Breast epithelium (tissue), 4 donors: ENCODE data around the gene MALAT1. TPM values are rescaled to one million over a fixed set of nuclear protein-coding genes. Genes with fewer than 3 reads are reported as not detected.

Experiments used
- DNase-seq, 2 donors: peaks; one replicate each; pipeline ENCODE4 v3.0.0-alpha.2; 2019; ENCODE audit warnings: low spot score in 2 of 2
- H3K27ac ChIP-seq, 2 donors: fragments of 200-600 bp; sonication (generic) in 1 of 2; one replicate each; pipeline ENCODE4 v1.5.1; 2016 to 2019; ENCODE audit warnings: mild to moderate bottlenecking in 1 of 2
- H3K27me3 ChIP-seq, 2 donors: fragments of 200-600 bp; sonication (generic) in 1 of 2; one replicate each; pipeline versions ENCODE4 v1.5.1 to v1.6.0; 2017 to 2019; ENCODE audit warnings: control low read depth in 1 of 2, mild to moderate bottlenecking in 1 of 2
- H3K36me3 ChIP-seq: fragments of 200-600 bp; one replicate; pipeline ENCODE4 v1.5.1; 2019
- H3K4me1 ChIP-seq, 2 donors: fragments of 200-600 bp; sonication (generic); one replicate each; pipeline ENCODE4 v1.5.1; 2016 to 2019; ENCODE audit warnings: control low read depth in 1 of 2
- H3K4me3 ChIP-seq, 3 donors: fragments of 200-600 bp; sonication (generic); 1 replicate in 2 of 3; 2 replicates in 1 of 3; pipeline ENCODE4 v1.5.1; 2016 to 2019; ENCODE audit warnings: mild to moderate bottlenecking in 3 of 3, moderate library complexity in 2 of 3
- H3K9me3 ChIP-seq, 2 donors: fragments of 200-600 bp; sonication (generic) in 1 of 2; one replicate each; pipeline ENCODE4 v1.5.1; 2016 to 2019; ENCODE audit warnings: control low read depth in 1 of 2
- CTCF ChIP-seq, 3 donors: fragments of 450-650 bp; IDR thresholded peaks; one replicate each; pipeline ENCODE4 v1.5.1; 2016 to 2017; ENCODE audit warnings: antibody characterized with exemption in 3 of 3, mild to moderate bottlenecking in 3 of 3, moderate library complexity in 3 of 3
- POLR2A ChIP-seq: fragments of 450-650 bp; IDR thresholded peaks from one replicate; pipeline ENCODE4 v1.6.1; 2016; ENCODE audit warnings: antibody characterized with exemption, mild to moderate bottlenecking, moderate library complexity
- POLR2AphosphoS5 ChIP-seq, 3 donors: sonication (generic); formaldehyde crosslinking; IDR thresholded peaks; one replicate each; pipeline ENCODE4 v1.6.1; 2017; ENCODE audit warnings: antibody characterized with exemption in 3 of 3
- intact Hi-C: fragments of 100-400 bp; cut with DNase I; formaldehyde crosslinking; loops from one replicate; pipeline ENCODE4 v1.15.1; 2023; ENCODE audit warnings: low total_unique reads
- total RNA-seq, 3 donors: library from RNA; depleted of rRNA; stranded (reverse); fragments of >200 nt; gene quantifications; one replicate each; pipeline ENCODE4 v1.1.0, GENCODE V29; 2016

The MALAT1 gene
- total RNA-seq, 3 donors from 2014 or later, result 14,217 to 22,312 (median 18,959) TPM

GRCh38 chr11:65502555-65503367 lies 3.9 kb downstream of the MALAT1 start:
- peak overlapping the region; percentile 68 to 91 (median 72) for H3K4me3 ChIP-seq
- no peaks in the 10 kb centered on the region for H3K27me3 ChIP-seq
- H3K9me3 ChIP-seq, result no peaks in the 10 kb centered on the region
- peaks cover 8 to 10% of the 10 kb centered on the region in 2 donors for H3K4me1 ChIP-seq
- H3K36me3 ChIP-seq, result no peaks in the 10 kb centered on the region
- peak; percentile 30 for TF ChIP-seq POLR2A
- peak in 2 of 3 donors; percentile 86 to 94 for TF ChIP-seq POLR2AphosphoS5 (IDR thresholded peaks at IDR 0.05)
- TF ChIP-seq CTCF (IDR thresholded peaks at IDR 0.05), result peak in 1 of 3 donors; percentile 38
- intact Hi-C loops, result no loop called here
- peak in 1 of 2 donors; percentile 42 for DNase-seq
- peak overlapping the region; percentile 95 to 98 for H3K27ac ChIP-seq

GRCh38 chr11:65503368-65503948 lies 4.6 kb downstream of the MALAT1 start:
- TF ChIP-seq CTCF (IDR thresholded peaks at IDR 0.05), result no peak
- no peak for TF ChIP-seq POLR2AphosphoS5 (IDR thresholded peaks at IDR 0.05)
- no peak for TF ChIP-seq POLR2A
- Histone ChIP-seq H3K9me3 (no peaks in the 10 kb centered on the region), H3K27me3 (no peaks in the 10 kb centered on the region), H3K4me3 (peak overlapping the region; percentile 68 to 91 (median 72)), H3K4me1 (peaks cover 8 to 10% of the 10 kb centered on the region in 2 donors), H3K36me3 (no peaks in the 10 kb centered on the region), H3K27ac (peak overlapping the region; percentile 95 to 98)
- no peak for DNase-seq
- intact Hi-C loops, result no loop called here

GRCh38 chr11:65503949-65504673 lies 5.3 kb downstream of the MALAT1 start:
- Histone ChIP-seq H3K27me3 (no peaks in the 10 kb centered on the region), H3K4me3 (peak overlapping the region; percentile 68 to 91 (median 72)), H3K36me3 (no peaks in the 10 kb centered on the region), H3K4me1 (peaks cover 8 to 10% of the 10 kb centered on the region in 2 donors), H3K9me3 (no peaks in the 10 kb centered on the region), H3K27ac (peak overlapping the region; percentile 95 to 98)
- intact Hi-C loops, result no loop called here
- TF ChIP-seq POLR2A (peak; percentile 17), POLR2AphosphoS5 (IDR thresholded peaks at IDR 0.05) (peak in 2 of 3 donors; percentile 73 to 91), CTCF (IDR thresholded peaks at IDR 0.05) (peak in 1 of 3 donors; percentile 5)
- no peak for DNase-seq

GRCh38 chr11:65504674-65505465 lies 6.0 kb downstream of the MALAT1 start:
- TF ChIP-seq CTCF (IDR thresholded peaks at IDR 0.05) (peak in 1 of 3 donors; percentile 21), POLR2AphosphoS5 (IDR thresholded peaks at IDR 0.05) (peak in 1 of 3 donors; percentile 66), POLR2A (no peak)
- Histone ChIP-seq H3K27ac (peak overlapping the region; percentile 84 to 98), H3K9me3 (no peaks in the 10 kb centered on the region), H3K4me3 (peak overlapping the region; percentile 68 to 91 (median 72)), H3K36me3 (no peaks in the 10 kb centered on the region), H3K27me3 (no peaks in the 10 kb centered on the region), H3K4me1 (peaks cover 8 to 10% of the 10 kb centered on the region in 2 donors)
- intact Hi-C loops, result no loop called here
- DNase-seq, result peak in 1 of 2 donors; percentile 51
